IPS DF 4.7 (cell line): Measurements from ENCODE around the gene ZNF200.
"Not testable (repeated sequence)": the region's sequence is repeated elsewhere in the genome, so short reads cannot be mapped to it uniquely, and the experiment has no call there.

Source experiments
- DNase-seq: peaks from one replicate; pipeline ENCODE4 v3.0.0-alpha.2; 2013; ENCODE audit warnings: low spot score; ENCODE audit errors: extremely low read depth

The ZNF200 gene

DNA sequence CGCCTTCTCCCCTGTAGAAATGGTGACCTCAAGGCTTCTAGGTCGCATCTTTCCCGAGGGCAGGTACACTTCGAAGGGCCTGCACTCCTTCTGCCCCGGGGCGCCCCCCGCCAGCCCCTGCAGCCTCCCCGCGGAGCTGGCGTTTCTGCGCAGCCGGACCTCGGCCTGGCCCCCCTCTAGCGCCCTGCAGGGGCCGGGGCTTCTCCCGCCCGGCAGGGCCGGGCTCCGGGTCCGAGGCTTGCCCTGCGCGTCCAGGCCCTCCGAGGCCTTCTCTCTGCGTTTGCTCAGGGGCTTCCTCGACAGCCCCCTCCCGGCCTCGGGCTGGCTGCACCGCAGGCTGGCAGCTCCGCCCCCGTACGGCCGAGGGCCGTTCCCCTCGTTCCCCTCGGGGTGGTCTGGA lies 19.4 kb upstream of the ZNF200 start:
- no peak for DNase-seq

DNA sequence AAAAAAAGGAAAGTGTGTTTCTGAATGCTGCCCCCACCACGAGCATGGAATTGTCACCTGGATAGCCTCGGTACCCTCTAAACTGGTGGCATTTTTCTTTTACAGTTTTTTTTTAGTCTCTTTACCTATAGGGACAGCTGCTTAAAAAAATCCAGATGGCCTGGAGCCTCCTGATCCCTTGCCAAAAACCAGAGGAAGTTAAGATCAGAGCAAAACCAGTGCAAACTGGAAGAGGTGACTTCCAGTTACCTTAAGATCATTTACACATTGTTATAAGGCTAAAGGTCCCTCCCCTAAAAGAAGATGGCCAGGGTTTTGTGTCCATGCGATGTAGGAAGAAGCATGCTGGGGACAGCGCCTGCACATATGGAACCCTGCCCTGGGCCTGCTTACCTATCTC lies 18.0 kb upstream of the ZNF200 start:
- DNase-seq = no peak

DNA sequence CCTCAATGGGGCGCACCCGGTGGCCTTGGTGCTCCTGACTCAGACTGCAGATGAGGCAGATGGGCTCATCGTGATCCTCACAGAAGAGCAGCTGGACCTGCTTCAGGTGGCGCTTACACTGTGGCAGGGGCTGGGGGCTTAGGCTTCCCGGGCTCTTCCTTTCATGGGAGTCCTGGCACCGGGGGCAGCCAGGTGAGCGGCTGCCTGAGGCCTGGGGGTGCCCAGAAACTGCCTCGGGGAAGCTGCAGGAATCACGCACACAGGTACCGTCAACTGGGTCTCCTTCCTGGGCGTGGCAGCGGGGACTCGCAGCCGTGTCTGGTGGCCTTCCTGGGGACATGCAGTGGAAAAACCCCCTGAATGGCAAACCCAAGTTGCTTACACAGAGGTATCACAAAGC lies 14.5 kb upstream of the ZNF200 start:
- DNase-seq = no peak

DNA sequence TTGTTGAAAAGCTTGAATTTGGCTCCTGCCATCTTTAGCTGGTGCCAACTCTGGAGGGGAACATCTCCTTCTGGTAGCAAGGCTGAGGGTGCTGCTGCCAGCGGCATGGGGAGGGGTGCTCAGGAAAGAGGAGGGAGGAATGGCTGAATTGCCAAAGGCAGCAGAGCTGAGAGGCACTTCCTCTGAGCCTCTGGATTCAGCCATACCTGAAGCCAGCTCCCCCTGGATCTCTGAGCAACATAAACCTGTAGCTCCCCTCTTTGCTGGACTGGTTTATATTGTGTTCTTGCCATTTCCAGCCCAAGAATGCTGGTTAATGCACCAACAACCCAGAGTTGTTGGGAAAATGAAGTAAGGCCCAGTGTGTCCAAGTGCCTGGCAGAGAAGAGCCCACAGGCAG lies 14.1 kb upstream of the ZNF200 start:
- no peak for DNase-seq

DNA sequence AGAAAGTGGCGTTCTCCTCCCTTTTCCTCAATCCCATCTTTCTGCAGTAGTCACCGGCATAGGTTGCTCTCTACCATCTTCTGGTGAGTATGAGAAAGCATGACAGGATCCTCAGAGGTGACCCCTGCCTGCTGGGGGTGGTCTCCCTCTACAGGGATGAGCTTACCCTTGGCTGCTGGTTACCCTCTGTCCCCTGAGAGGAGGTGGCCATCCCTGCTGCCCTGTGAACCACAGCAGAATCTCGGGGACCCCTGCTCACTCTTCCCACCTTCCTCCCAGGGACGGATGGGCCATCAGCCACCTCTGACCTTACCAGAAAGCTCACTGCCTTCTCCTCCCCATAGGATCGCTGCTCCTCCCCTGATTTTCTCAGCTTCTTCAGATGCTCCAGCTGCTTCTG lies 13.6 kb upstream of the ZNF200 start:
- DNase-seq = no peak

DNA sequence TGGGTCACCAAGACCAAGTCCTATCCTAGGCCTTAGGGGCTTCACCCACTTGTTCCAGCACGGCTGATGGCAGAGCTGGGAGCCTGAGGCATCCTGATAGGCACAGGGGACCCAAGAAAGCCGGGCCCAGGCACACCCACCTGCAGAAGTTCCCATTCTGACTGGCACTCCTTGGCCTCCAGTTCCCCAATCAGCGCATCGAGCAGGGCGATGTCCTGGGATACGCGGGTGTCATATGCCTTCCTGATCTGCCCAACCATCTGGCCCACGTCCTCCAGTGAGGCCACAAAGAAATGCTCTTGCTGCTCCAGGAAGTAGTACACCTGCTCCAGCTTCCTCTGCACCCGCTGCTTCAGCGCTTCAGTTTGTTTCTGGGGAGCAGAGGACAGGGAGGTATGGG lies 11.9 kb upstream of the ZNF200 start:
- DNase-seq = no peak

DNA sequence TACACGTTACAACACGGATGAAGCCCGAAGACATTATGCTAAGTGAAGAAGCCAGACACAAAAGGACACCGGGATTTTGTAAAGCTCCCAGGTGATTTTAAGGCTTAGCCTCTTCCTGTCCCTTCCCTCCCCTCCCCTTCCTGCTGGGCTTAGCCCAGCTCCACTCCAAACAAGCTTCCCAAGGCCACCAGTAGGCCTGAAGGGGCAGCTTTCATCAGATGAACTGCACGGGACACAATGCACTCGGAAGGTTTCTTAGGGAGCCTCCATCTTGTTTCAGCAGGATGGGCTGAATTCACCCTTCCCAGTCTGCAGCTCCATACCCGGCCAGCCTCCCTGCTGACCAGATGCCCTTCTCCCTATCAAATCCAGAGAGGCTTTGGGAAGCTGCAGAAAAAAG lies 11.0 kb upstream of the ZNF200 start:
- DNase-seq = no peak

DNA sequence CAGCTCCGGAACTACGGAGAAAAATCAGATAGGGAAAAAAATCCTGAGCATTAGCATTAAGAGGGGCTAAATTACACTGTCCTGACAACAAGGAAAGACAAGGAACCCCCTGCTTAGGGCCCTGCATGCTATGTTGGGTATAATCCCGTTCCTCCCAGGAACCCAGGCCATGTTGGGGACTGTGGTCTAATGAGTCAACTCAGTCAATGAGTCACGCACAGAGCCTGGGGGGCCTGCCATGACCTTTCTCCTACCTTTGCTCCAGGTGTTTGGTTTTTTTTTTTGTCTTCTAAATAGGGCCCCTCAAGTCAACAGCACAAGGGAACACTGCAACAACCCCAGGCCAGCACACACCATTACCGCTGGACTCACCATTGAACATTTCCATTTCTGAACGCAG lies 8.9 kb upstream of the ZNF200 start:
- DNase-seq = no peak

DNA sequence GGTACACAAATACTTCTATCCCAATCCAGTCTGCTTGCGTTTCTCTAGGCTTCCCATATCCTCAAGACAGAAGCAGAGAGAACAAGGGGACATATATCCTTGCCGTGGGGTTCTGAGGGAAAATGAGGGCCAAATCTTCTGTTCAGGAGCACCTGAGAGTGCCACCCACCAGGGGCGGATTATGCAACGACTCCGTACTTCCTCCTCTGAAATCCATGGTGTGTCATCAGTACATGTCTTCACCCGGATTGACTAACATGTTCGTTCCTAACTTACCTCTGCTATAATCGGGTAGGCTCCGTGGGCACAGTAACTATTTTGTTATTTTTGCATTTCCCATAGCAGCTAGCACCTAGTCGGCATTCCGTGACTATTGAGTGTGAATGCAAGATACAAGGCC lies 7.8 kb upstream of the ZNF200 start:
- DNase-seq = no peak

DNA sequence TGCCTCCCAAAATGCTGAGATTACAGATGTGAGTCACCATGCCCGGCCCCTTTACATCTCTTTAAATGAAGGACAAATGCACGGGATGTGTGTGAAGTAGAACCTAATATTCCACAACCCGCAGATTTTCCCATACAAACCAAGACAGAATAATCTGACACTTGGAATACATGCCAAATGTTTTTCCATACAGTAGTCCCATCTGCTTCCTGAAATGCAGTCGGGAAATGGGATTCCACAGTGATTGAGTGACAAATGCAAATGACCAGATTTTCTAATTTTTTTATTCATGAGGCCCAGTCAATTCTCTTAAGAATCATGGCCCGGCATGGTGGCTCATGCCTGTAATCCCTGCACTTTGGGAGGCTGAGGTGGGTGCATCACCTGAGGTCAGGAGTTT lies 6.8 kb upstream of the ZNF200 start:
- DNase-seq = no peak

DNA sequence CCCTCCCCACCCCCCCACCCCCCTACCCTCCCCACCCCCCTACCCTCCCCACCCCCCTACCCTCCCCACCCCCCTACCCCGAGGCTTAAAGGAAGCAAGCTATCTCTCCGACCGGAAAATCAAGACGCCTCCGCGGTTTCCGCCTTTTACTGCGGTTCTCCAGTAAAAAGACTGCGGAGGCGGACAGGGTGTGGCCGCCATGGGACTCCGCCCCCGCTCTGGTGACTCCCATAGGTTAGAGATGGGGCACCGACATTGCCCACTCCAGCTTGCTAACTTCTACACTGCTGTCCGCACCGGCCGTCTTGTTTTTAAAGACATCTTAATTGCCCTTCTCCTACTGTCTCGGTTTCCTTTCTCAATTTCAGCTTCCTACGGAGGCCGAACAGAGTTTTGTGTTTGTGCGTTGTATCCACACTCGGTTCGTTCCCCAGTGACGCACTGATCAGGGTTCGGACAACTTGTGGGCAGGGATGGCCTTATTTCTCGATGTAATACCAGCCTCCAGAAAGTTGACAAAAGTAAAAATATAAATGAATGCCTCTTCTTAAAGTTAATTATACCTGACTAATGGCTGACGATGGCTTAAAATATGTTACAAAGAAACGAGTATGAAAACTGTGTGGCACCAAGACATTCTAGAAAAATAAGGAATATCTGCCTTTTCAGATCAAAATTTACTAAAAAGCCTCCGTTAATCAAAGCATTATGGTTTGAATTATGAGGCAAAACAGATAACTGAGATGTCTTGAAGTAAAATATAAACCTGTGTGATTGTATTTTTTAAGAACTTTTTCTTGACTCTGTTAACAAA lies 1.1 kb upstream of the ZNF200 start:
- DNase-seq = no peak

DNA sequence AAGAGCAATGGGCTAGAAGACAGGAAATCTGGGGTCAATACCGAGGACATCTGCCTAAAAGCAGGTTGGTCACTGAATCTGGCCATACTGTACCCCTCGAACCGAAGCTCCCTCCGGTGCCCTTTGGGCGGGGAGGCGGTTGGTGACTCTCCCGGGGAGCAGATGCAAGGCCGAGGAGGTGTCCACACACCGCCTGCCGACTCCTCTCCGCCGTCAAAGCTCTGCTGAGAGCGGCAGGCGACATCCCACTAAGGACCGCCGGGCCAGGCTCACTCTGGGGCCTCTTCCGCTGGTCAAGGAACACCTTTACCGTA lies 458 bp downstream of the ZNF200 start:
- no peak for DNase-seq

DNA sequence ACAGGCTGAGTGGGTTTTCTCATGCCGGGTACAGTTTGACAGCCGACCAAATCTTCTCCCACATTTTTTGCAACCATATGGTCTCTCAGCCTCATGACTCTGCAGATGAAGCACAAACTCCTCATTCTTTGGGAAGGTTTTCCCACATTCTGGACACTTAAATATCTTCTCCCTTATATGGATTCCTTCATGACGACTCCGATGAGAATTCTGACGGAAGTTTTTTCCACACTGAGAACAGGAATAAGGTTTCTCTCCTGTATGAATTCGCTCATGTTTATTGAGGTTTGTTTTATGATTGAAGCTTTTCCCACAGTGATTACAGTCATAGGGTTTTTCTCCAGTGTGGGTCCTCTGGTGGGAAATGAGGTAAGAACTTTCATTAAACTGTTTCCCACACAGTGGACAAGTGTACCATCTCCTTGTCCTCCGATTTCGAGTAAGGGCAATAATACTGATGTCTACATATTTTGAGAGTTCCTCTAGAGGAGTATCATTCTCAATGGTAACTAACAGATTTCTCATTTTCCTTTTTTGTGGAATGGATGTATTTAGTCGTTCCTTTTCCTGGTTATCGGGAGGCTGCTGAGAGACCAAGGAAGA lies 10.9 kb downstream of the ZNF200 start:
- DNase-seq = no peak

DNA sequence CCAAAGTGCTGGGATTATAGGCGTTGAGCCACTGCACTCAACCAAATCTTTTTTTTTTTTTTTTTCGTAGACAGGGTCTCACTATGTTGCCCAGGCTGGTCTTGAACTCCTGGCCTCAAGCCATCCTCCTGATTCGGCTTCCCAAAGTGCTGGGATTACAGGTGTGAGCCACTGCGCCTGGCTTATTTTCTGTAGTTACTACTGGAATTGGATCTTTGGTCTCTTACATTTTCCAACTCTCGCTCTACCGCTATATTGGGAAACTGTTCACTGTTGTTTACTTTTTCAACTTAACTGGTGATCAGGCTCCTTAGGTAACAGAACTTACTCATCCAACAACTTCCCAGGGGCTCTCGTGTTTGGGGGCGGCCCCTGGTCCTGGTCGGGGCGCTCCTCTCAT lies 14.1 kb downstream of the ZNF200 start:
- no peak for DNase-seq

DNA sequence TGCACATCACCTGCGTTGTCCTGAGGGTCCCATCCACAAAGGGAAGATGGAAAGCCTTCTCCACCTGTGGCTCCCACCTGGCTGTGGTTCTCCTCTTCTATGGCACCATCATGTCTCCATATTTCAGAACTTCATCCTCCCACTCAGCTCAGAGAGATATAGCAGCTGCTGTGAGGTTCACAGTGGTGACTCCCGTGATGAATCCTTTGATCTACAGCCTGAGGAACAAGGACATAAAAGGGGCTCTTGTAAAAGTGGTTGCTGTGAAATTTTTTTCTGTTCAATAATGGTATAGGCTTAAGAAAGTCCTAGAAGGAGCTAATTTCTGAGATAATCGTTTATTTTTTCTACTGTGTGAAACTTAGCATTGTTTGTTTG lies 18.7 kb downstream of the ZNF200 start:
- DNase-seq = no peak

DNA sequence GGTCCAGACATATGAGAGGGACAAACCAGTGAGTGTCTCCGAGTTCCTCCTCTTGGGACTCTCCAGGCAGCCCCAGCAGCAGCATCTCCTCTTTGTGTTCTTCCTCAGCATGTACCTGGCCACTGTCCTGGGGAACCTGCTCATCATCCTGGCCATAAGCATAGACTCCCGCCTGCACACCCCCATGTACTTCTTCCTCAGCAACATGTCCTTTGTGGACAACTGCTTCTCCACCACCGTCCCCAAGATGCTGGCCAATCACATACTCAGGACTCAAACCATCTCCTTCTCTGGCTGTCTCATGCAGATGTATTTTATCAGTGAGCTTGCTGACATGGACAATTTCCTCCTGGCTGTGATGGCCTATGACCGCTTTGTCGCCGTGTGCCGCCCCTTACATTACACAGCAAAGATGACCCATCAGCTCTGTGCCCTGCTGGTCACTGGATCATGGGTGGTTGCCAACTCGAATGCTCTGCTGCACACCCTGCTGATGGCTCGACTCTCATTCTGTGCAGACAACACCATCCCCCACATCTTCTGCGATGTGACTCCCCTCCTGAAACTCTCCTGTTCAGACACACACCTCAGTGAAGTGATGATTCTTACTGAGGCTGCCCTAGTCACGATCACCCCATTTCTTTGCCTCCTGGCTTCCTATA lies 19.2 kb downstream of the ZNF200 start:
- no peak for DNase-seq

DNA sequence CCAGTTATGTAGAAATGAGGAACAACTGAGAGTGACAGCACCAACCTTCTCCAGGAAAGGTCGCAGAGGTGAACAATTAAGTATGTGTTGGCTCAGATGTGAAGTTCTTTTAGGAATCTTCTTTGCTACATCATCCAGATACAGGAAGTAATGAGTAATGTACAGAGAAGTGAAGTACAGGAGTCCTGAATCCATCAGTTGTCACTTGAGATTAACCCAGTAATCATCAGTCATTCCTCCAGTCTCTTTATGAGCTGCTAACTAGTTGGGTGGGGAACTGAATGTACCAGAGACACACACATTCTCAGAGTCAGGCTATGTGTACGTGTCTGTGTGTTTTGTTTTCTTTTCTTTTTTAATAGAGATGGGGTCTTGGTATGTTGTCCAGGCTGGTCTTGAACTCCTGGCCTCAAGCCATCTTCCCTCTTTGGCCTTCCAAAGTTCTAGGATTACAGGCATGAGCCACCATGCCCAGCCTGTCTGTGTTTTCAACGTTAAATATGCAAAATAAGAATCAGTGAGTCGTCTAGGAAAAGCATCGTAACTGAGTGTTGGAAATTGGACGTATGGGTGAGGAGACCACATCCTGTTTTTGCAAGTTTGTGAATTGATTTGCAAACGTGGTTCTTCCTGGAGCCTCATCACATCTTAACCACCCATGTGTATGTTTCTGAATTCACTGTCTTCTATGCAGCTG lies 19.9 kb downstream of the ZNF200 start:
- no peak for DNase-seq

DNA sequence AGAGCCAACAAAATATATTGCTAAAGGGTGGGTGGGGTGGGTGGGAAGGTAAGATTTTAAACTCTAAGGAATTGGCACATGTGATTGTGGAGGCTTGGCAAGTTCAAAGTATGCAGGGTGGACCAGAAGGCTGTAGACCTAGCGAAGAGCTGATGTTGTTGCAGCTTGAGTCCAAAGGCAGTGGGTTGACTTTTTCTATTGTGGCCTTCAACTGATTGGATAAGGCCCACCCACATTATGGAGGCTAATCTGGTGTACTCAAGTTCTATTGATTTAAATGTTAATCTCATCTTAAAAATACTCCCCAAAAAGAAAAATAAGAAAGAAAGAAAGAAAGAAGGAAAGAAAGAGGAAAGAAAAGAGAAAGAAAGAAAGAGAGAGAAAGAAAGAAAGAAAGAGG lies 22.4 kb downstream of the ZNF200 start:
- no peak for DNase-seq

DNA sequence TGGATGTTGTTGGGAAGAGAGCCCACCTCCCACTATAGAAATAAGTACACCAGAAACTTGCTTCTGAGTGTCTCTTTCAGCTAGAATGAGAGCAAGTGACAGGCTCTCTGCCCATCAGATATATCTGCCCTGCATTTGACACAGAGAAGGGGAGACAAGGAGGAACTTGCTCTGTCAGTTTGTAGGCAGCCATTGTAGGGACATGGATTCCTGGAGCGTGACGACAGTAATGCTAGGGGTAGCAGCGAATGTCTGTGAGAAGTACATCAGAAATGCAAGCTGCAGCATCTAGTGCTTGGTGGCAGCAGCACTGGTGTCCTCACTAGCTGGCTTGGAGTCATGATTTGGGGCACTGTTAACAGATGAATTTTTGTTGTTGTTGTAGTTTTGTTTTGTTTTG lies 23.0 kb downstream of the ZNF200 start:
- DNase-seq = no peak

DNA sequence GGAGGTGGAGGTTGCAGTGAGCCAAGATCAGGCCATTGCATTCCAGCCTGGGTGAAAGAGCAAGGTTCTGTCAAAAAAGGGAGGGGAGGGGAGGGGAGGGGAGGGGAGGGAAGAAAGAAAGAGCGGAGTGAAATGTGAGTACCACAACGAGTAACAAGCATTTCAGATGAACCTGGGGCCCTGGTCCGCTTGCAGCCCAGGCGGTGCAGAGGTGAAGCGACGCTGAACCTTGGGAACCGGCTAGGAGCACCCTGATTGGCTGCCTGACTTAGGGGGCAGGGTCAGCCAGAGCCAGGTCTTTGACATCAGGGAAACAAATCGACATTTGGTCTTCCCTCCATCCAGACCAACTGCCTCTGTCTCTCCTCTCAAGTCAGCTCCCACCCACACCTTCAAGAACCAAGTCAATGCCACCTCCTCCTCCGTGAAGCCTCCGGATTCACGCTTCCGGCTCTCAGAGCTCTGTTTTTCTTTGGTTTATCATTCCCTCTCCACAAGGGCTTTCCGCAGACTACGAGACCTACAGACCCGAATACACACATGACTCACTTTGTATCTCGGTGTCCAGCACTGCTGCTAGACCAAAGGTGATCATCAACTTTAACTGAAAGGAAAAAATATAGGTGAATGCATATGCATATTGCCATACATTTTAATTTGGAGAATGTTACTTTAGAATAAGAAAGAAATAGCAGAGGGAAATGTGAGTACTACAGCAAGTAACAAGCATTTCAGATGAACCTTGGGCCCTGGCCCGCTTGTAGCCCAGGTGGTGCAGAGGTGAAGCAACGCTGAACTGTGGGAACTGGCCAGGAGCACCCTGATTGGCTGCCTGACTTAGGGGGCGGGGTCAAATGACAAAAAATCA lies 27.6 kb downstream of the ZNF200 start:
- no peak for DNase-seq

DNA sequence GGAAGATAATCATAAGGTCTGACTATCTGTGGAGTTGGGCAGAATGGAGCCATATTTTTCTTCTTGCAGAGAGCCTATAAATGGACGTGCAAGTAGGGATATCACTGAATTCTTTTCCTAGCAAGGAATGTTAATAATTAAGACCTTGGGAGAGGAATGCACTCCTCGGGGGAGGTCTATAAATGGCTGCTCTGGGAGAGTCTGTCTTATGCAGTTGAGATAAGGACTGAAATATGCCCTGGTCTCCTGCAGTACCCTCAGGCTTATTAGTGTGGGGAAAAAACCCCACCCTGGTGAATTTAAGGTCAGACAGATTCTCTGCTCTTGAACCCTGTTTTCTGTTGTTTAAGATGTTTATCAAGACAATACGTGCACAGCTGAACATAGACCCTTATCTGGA lies 29.0 kb downstream of the ZNF200 start:
- not testable (repeated sequence) for DNase-seq
